DMS53 treated with DMSO at 0.1 percent for 48 hours (cell line): ENCODE measurements around the gene KSR1.

ENCODE experiments used
- DNase-seq: peaks from one replicate; lab custom pipeline; 2025; ENCODE audit not compliant: unreplicated experiment; lab: John Stamatoyannopoulos, UW

Gene KSR1

GRCh38 chr17:27585153-27585681 lies 129.0 kb downstream of the KSR1 start:
- DNase-seq: no peak

GRCh38 chr17:27585792-27586191 lies 129.5 kb downstream of the KSR1 start:
- DNase-seq: no peak

- DNase-seq: no peak
Measured at GRCh38 chr17:27586203-27586721, 130.0 kb downstream of the KSR1 start.

- no peak for DNase-seq
Measured at GRCh38 chr17:27588354-27588753, 132.1 kb downstream of the KSR1 start.

GRCh38 chr17:27590864-27591263 lies 134.6 kb downstream of the KSR1 start:
- DNase-seq: no peak

- no peak for DNase-seq
Measured at GRCh38 chr17:27591986-27592385, 135.7 kb downstream of the KSR1 start.

GRCh38 chr17:27593232-27593856 lies 137.1 kb downstream of the KSR1 start:
- DNase-seq: no peak

GRCh38 chr17:27593857-27594255 lies 137.6 kb downstream of the KSR1 start:
- no peak for DNase-seq

GRCh38 chr17:27595208-27595607 lies 139.0 kb downstream of the KSR1 start:
- DNase-seq: no peak

GRCh38 chr17:27596096-27596495 lies 139.8 kb downstream of the KSR1 start:
- DNase-seq: no peak

GRCh38 chr17:27596566-27597187 lies 140.4 kb downstream of the KSR1 start:
- no peak for DNase-seq

- DNase-seq: no peak
Measured at GRCh38 chr17:27597188-27597580, 140.9 kb downstream of the KSR1 start.

GRCh38 chr17:27597783-27598320 lies 141.6 kb downstream of the KSR1 start:
- no peak for DNase-seq

- no peak for DNase-seq
Measured at GRCh38 chr17:27598337-27599050, 142.2 kb downstream of the KSR1 start.

GRCh38 chr17:27600471-27600870 lies 144.2 kb downstream of the KSR1 start:
- no peak for DNase-seq

- DNase-seq: peak; percentile 77
Measured at GRCh38 chr17:27601069-27601974, 145.1 kb downstream of the KSR1 start.

GRCh38 chr17:27601975-27602302 lies 145.7 kb downstream of the KSR1 start:
- DNase-seq: no peak

GRCh38 chr17:27602721-27603420 lies 146.6 kb downstream of the KSR1 start:
- DNase-seq: peak; percentile 60

GRCh38 chr17:27603421-27603770 lies 147.1 kb downstream of the KSR1 start:
- no peak for DNase-seq
